GM12878 (cell line): Measurements from ENCODE around the gene MYO7B.
"Not testable (repeated sequence)": the region's sequence is repeated elsewhere in the genome, so short reads cannot be mapped to it uniquely, and the experiment has no call there.

Source experiments
- ASH2L ChIP-seq: fragments of 300-600, 200-600 bp; sonication (generic); IDR thresholded peaks from 2 replicates; pipeline ENCODE4 v1.6.1; 2017; ENCODE audit warnings: low read depth, mild to moderate bottlenecking, borderline replicate concordance
- CREB1 ChIP-seq: IDR thresholded peaks from 2 replicates; pipeline ENCODE4 v1.6.1; 2012; ENCODE audit warnings: low read depth, mild to moderate bottlenecking, inconsistent platforms
- CTCF ChIP-seq, 3 experiments: IDR thresholded peaks in 2 of 3; conservative IDR thresholded peaks in 1 of 3; 2 replicates each; pipeline ENCODE4 v1.5.1; 2011; ENCODE audit warnings: low read depth in 3 of 3, low read length in 3 of 3, mild to moderate bottlenecking in 3 of 3, control low read depth in 2 of 3, moderate library complexity in 2 of 3, inconsistent platforms in 1 of 3, mixed read lengths in 1 of 3; ENCODE audit not compliant: control insufficient read depth in 2 of 3, insufficient read depth in 1 of 3; ENCODE audit errors: extremely low read depth in 1 of 3
- EP300 ChIP-seq, 2 experiments: fragments of 150-350 bp in 1 of 2; IDR thresholded peaks; 2 replicates each; pipeline ENCODE4 v1.6.1; 2011 to 2012; ENCODE audit warnings: low read depth in 2 of 2, low read length in 2 of 2, borderline replicate concordance in 1 of 2, improper control_type of control experiment in 1 of 2, inconsistent platforms in 1 of 2; ENCODE audit not compliant: control insufficient read depth in 1 of 2
- JUND ChIP-seq: IDR thresholded peaks from 2 replicates; pipeline ENCODE4 v1.6.1; 2012; ENCODE audit warnings: low read depth, mild to moderate bottlenecking, low read length, improper control_type of control experiment, moderate library complexity
- NBN ChIP-seq: fragments of 450-650 bp; IDR thresholded peaks from 2 replicates; pipeline ENCODE4 v1.6.1; 2016
- POLR2AphosphoS5 ChIP-seq: IDR thresholded peaks from 2 replicates; pipeline ENCODE4 v1.6.1; 2011; ENCODE audit warnings: mild to moderate bottlenecking, low read length, inconsistent platforms
- PRDM15 ChIP-seq: fragments of 450-650 bp; formaldehyde crosslinking; IDR thresholded peaks from 2 replicates; pipeline ENCODE4 v1.4.0; 2020; ENCODE audit warnings: mild to moderate bottlenecking, moderate library complexity
- RFX5 ChIP-seq: IDR thresholded peaks from 2 replicates; pipeline ENCODE4 v1.6.1; 2011; ENCODE audit warnings: low read depth, low read length, improper control_type of control experiment
- TF ChIP-seq, protein P1 (sequence below): fragments of 450-650 bp; IDR thresholded peaks from 2 replicates; pipeline ENCODE4 v1.6.1; 2017; ENCODE audit warnings: mild to moderate bottlenecking, low read depth, inconsistent platforms; ENCODE audit not compliant: poor library complexity, severe bottlenecking
- TF ChIP-seq, protein P2 (sequence below): IDR thresholded peaks from 2 replicates; pipeline ENCODE4 v1.6.1; 2012; ENCODE audit warnings: low read depth, low read length, improper control_type of control experiment

DNA sequence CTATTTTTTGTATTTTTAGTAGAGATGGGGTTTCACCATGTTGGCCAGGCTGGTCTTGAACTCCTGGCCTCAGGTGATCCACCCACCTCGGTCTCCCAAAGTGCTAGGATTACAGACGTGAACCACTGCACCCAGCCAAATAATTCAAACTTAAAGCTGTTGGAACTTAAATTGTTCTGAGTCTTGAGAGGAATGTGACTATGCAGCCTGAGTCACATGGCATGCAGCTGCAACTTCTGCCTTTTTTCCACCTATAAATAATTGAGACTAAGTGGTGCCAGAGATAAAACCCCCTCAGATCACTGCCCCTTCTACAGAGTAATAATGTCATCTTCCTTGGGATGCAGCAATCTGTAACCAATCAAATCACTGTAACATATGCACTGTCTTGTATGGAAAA, 6.1 kb upstream of the MYO7B start:
- not testable (repeated sequence) for TF ChIP-seq EP300 (IDR thresholded peaks at IDR 0.05; ENCODE audit: borderline replicate concordance in 1 of 2, control insufficient read depth in 1 of 2, low read depth in 2 of 2, low read length in 2 of 2); NBN; POLR2AphosphoS5; RFX5; PRDM15; CREB1; JUND; ASH2L; CTCF (IDR thresholded peaks at IDR 0.05 in 2 of 3, conservative IDR thresholded peaks at IDR 0.05 in 1 of 3; ENCODE audit: control insufficient read depth in 2 of 3, extremely low read depth in 1 of 3, insufficient read depth in 1 of 3, low read depth in 3 of 3, low read length in 3 of 3)
- TF ChIP-seq, protein P1, sequence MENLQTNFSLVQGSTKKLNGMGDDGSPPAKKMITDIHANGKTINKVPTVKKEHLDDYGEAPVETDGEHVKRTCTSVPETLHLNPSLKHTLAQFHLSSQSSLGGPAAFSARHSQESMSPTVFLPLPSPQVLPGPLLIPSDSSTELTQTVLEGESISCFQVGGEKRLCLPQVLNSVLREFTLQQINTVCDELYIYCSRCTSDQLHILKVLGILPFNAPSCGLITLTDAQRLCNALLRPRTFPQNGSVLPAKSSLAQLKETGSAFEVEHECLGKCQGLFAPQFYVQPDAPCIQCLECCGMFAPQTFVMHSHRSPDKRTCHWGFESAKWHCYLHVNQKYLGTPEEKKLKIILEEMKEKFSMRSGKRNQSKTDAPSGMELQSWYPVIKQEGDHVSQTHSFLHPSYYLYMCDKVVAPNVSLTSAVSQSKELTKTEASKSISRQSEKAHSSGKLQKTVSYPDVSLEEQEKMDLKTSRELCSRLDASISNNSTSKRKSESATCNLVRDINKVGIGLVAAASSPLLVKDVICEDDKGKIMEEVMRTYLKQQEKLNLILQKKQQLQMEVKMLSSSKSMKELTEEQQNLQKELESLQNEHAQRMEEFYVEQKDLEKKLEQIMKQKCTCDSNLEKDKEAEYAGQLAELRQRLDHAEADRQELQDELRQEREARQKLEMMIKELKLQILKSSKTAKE: not testable (repeated sequence)
- TF ChIP-seq, protein P2, sequence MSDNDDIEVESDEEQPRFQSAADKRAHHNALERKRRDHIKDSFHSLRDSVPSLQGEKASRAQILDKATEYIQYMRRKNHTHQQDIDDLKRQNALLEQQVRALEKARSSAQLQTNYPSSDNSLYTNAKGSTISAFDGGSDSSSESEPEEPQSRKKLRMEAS: not testable (repeated sequence)
